ENCODE results near the gene MVP.
A peak's percentile ranks its signal among the peaks of the same experiment; 100 is the strongest.
"Not testable (repeated sequence)": the region's sequence is repeated elsewhere in the genome, so short reads cannot be mapped to it uniquely, and the experiment has no call there.

MVP gene

DNA sequence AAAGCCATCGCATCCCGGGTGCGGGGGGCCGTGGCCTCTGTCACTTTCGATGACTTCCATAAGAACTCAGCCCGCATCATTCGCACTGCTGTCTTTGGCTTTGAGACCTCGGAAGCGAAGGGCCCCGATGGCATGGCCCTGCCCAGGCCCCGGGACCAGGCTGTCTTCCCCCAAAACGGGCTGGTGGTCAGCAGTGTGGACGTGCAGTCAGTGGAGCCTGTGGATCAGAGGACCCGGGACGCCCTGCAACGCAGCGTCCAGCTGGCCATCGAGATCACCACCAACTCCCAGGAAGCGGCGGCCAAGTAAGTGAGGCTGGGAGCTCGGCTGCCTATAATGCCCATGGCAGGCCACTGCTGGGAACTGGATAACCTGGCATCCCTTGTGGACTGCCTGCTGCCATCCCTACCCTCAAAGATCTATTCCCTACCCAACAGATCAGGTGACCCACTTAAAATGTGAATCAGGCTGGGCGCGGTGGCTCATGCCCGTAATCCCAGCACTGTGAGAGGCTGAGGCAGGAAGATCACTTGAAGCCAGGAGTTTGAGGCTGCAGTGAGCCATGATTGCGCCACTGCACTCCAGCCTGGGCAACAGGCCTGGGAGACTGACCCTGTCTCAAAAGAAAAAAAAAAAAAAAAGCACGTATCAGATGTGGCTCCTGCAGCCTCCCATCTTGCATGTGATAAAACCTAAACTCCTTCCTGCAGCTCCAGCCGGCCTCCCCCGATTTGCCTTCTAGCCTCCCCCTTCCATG is 24.5 kb downstream of the MVP start:
- no peak for DNase-seq

DNA sequence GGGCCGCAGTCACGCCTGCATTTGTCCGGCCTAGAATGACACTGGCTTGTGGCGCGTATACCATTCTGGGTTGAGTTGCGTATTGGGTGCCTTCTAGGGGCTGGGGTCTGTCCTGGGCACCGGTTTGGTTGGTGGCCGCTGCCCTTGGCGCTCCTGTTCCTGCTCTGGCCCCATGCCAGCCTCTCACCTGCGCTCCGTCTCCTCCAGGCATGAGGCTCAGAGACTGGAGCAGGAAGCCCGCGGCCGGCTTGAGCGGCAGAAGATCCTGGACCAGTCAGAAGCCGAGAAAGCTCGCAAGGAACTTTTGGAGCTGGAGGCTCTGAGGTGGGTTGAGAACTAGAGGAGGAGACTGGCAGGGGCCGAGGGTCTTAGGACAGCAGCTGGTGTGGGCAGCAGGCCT is 25.4 kb downstream of the MVP start:
- no peak for DNase-seq

GRCh38 chr16:29848420-29849297 is 28.4 kb downstream of the MVP start:
- peak; percentile 80 for DNase-seq

DNA sequence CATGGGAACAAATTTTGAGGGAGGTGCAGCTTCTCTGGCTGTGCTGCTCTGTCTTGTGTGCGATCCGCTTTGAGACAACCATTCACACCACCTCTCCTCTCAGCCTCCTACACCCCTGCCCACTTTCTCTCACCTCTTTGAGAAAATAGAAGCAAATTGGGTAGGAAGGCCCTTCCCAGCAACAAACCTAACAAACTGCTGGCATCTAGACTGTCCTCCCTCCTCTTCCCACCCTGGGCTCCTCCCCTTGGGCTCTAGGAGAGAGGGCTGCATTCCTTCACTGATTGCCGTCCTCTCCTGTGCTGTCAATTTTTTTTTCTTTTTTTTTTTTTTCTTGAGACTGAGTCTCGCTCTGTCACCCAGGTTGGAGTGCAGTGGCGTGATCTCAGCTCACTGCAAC is 29.2 kb downstream of the MVP start:
- peak; percentile 88 for DNase-seq

DNA sequence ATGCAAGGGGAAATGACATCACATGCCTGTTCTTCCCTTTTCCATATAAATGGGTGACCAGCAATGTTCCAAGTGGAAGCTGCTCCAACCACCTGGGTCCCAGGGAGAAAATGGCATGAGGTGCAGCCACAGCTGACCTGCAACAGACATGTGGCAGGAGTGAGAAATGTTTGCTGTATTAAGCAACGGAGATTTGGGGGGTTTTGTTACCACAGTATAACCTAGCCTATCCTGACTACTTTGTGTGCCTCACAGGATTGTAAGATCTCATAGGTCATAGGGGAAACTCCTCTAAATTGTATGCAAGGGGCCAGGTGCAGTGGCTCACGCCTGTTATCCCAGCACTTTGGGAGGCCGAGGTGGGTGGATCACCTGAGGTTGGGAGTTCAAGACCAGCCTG is 30.7 kb downstream of the MVP start:
- DNase-seq = no peak

DNA sequence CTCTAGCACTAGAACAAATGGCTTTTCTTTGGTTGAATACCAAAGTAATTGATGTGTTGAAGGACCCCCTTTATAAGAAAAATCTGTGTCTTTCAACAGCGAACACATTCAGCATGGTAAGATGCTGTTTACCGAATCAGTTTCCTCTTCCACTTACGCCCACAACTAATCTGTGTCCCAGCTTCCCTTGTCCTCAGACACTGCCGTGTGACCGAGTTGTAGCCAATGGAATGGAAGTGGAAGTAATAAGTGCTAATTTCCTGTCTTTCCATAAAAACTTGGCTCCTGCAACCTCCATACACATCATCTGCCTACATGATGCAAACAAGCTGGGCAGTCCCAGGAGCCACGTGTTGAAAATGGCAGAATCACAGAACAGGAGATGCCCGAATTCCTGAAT is 32.4 kb downstream of the MVP start:
- no peak for DNase-seq

DNA sequence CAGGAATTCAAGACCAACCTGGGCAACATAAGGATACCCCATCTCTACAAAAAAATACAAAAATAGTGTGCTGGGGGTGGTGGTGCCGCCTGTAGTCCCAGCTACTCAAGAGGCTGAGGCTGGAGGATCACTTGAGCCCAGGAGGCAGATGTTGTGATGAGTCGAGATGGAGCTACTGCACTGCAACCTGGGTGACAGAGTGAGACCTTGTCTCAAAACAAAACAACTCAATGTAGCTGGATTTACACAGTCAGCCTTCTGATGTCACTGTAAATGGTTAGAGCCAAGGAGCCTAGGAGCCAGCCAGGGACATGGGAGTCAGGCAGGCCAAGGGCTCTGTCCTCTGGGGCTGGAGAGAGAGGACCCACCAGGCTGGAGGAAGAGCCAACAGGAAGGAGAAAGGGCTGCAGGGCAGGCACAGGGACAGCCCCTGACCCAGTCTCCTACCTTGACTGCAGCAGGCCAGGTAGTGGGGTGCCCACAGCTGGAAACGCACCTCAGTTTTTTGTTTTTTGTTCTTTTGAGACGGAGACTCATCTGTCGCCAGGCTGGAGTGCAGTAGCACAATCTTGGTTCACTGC is 34.3 kb downstream of the MVP start:
- DNase-seq = no peak

- no peak for DNase-seq
Measured at GRCh38 chr16:29857133-29857760, 37.0 kb downstream of the MVP start.

DNA sequence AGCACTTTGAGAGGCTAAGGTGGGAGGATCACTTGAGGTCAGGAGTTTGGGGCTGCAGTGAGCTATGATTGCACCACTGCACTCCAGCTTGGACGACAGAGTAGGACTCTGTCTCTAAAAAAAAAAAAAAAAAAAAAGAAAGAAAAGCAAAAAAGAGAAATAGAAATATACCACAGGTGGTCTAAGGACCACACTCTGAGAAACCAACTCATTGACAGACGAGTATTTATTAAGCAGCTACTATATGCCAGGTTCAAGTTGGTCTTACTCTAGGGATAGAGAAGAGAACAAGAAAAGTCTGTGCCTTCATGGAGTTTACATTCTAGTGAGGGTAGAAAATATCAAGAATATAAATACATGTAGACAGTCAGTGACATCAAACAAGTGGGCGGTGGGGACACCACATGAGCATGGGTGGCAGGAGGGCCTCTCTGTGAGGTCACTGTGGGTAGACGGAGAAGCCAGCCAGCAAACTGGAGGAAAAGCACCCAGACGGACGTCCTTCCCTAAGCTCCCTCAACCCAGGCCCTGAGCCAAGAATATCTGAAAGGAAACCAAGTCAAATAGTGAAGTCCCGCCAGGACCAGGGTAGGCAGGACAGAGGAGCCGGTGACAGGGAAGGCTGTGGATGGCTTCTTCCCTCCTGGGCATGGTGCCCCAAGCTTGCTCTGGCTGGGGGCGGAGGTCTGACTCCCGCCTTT is 38.0 kb downstream of the MVP start:
- DNase-seq = no peak

DNA sequence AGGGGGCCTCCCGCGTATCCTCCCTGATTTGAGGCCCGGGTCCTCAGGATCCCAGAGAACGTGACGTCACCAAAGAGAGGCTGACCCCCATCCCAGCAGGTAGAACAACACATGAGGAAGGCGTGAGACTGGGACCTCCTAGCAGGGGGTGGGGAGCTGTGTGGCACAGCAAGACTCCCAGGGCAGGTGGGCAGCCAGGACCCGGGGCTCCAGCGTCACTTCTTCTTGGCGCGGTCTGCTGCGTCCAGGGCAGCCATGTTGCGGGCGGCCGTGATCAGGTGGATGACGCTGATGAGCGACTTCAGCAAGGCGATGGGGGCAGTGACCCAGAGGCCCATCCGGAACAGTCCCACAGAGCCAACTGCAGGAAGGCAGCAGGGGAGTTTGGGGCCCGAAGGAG is 38.7 kb downstream of the MVP start:
- DNase-seq = no peak

GRCh38 chr16:29860218-29860617 is 40.0 kb downstream of the MVP start:
- no peak for DNase-seq

GRCh38 chr16:29862383-29862883 is 42.2 kb downstream of the MVP start:
- peak; percentile 67 for DNase-seq

- DNase-seq = peak; percentile 96
Measured at GRCh38 chr16:29862884-29863668, 42.8 kb downstream of the MVP start, which contains the start of gene CDIPT. Gene CDIPT (minus strand): TSS chr16:29863226. CDS start chr16:29862857, 369 bp downstream.

GRCh38 chr16:29863669-29863984 is 43.4 kb downstream of the MVP start:
- DNase-seq = no peak

DNA sequence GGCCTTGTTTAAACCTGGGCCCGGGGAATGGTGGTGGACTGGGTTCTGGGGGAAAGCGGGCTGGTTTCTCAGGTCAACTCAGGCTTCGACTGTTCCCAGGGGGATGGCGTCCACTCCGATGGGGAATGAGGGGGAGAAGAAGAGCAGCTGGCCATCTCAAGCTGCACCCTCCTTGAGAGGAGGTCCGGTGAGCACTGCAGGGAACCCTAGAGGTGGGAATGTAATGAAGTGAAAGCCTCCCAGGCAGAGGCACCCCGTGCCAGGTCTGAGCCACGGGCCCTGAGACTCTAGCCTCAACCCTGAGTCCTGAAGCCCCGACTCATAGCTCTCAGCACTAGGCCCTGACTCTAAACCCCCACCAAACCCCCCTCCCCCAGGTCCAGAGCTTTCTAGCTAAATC is 43.9 kb downstream of the MVP start:
- DNase-seq = no peak

DNA sequence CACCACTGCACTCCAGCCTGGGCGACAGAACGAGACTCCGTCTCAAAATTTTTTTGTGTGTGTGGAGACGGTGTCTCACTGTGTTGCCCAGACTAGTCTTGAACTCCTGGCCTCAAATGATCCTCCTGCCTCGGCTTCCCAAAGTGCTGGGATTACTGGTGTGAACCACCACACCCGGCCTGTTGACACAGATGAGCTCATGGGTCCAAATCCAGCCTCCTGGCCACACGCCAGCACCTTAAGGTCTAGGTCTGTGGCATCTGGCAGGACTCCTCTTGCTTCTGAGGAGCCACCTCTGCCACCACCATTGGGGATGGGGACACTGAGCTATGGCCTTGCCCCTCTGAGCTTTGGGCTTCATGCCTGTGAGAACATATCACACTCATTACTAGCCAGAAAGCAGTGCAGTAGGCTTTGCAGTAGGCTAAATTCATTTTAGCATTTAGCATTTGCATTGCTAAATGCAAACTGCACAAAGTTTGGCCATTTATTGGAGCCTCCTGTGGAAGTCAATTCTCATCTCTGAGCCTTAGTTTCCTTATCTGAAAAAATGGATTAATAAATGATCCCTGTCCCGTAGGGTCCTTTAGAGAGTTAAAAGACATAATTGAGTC is 48.2 kb downstream of the MVP start:
- DNase-seq = no peak

DNA sequence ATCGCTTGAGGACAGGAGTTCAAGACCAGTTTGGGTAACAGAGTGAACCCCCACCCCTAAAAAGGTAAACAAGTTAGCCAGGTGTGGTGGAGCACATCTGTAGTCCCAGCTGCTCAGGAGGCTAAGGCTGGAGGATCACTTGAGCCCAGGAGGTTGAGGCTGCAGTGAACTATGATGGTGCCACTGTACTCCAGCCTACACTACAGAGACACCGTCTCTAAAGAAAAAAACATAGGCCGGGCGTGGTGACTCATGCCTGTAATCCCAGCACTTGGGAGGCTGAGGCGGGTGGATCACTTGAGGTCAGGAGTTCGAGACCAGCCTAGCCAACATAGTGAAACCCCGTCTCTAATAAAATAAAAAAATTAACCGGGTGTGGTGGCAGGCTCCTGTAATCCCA is 48.8 kb downstream of the MVP start:
- DNase-seq = not testable (repeated sequence)

- no peak for DNase-seq
Measured at GRCh38 chr16:29871822-29872546, 51.7 kb downstream of the MVP start.

DNA sequence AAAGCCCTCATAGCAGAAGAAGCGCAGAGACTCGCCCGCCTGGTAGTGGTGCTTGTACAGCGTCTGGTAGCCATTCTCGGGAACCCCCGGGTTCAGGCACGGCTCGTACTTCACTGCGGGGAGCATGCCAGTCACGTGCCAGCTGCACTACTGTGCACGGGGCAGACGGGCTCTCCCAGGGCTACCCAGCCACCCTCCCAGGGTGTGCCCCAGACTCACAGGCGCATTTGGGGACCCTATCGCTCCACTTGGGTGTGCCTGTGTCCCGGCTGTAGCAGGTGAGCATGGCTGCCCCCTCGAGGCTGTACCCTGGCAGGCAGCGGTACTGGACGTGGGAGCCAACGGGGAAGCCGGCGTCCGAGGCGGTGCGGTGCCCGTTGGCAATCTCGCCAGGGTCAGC is 53.1 kb downstream of the MVP start:
- DNase-seq = no peak

DNA sequence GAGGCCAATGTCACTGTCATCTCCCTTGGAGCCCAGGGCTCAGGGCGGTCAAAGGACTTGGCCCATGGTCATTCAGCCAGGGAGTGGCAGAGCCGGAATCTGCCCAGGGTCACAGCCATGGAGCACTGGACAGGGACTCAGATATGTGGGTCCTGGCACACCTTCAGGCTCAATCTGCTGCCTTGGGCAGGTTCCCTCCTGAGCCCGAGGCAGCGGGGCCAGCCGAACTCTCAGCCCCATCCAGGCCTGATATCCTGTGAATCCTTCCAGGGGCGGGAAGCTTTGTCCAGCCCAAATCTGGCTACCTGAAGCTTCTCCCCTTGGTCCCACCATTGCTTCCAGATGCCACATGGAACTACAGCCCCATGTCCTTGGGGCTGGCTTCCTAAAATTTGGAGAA is 54.9 kb downstream of the MVP start:
- DNase-seq = no peak

DNA sequence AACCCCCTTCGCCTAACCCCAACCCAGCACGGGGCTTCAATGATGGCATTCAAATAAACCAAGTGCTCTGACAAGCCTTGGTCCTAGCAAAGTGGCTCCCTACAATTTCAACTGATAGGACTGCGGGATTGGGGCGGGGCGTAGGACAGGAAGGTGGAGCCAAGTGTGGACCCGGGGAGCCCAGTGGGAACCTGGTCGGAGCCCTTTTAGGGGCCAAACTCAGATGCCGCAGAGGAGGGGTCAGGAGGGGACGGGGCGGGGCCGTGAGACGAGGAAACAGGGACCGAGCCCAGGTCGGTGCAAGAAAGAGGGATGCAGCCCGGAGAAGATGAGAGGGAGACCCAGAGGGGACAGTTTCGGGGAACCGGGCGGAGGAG is 55.9 kb downstream of the MVP start:
- DNase-seq = no peak
